ENCODE results near the gene ATXN1.

DNA sequence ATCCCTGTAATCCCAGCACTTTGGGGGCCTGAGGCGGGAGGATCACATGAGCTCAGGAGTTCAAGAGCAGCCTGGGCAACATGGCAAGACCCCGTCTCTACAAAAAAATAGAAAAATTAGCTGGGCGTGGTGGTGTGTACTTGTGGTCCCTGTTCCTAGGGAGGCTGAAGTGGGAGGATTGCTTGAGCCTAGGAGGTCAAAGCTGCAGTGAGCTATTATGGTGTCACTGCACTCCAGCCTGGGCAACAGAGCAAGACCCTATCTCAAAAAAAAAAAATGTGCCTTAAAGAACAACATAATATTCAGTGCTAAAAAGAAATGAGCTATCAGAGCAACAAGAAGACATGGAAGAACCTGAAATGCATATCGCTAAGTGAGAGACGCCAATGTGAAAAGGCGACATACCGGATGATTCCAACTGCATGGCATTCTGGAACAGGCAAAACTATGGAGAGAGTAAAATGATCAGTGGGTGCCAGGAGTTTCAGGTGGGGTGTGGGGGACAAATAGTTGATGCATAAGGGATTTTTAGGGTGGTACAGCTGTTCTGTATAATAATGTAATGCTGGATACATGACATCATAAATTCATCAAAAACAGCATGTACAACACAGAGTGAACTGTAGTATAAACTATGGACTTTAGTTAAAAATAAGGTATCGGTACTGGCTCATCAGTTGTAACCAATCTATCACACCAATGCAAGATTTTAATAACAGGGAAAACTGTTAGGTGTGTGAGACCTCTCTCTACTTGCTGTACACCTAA, 442.1 kb downstream of the ATXN1 start:
- TF ChIP-seq, protein P1, sequence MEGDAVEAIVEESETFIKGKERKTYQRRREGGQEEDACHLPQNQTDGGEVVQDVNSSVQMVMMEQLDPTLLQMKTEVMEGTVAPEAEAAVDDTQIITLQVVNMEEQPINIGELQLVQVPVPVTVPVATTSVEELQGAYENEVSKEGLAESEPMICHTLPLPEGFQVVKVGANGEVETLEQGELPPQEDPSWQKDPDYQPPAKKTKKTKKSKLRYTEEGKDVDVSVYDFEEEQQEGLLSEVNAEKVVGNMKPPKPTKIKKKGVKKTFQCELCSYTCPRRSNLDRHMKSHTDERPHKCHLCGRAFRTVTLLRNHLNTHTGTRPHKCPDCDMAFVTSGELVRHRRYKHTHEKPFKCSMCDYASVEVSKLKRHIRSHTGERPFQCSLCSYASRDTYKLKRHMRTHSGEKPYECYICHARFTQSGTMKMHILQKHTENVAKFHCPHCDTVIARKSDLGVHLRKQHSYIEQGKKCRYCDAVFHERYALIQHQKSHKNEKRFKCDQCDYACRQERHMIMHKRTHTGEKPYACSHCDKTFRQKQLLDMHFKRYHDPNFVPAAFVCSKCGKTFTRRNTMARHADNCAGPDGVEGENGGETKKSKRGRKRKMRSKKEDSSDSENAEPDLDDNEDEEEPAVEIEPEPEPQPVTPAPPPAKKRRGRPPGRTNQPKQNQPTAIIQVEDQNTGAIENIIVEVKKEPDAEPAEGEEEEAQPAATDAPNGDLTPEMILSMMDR (IDR thresholded peaks at IDR 0.05) = no peak
- no peak for TF ChIP-seq POLR2A (IDR thresholded peaks at IDR 0.05)
